PC-3 (cell line): ENCODE data around the gene BAIAP2L1.

Experiments used
- EZH2 ChIP-seq: fragments of 300-600 bp; sonication (generic); IDR thresholded peaks from one replicate; pipeline ENCODE4 v1.6.1; 2017; ENCODE audit warnings: antibody characterized with exemption, mild to moderate bottlenecking, low read length; ENCODE audit not compliant: unreplicated experiment
- TF ChIP-seq, protein P1 (sequence below): fragments of 300-600 bp; sonication (generic); conservative IDR thresholded peaks from 2 replicates; pipeline ENCODE4 v1.5.1; 2017; ENCODE audit warnings: antibody characterized with exemption, low read depth, mild to moderate bottlenecking, low read length

DNA sequence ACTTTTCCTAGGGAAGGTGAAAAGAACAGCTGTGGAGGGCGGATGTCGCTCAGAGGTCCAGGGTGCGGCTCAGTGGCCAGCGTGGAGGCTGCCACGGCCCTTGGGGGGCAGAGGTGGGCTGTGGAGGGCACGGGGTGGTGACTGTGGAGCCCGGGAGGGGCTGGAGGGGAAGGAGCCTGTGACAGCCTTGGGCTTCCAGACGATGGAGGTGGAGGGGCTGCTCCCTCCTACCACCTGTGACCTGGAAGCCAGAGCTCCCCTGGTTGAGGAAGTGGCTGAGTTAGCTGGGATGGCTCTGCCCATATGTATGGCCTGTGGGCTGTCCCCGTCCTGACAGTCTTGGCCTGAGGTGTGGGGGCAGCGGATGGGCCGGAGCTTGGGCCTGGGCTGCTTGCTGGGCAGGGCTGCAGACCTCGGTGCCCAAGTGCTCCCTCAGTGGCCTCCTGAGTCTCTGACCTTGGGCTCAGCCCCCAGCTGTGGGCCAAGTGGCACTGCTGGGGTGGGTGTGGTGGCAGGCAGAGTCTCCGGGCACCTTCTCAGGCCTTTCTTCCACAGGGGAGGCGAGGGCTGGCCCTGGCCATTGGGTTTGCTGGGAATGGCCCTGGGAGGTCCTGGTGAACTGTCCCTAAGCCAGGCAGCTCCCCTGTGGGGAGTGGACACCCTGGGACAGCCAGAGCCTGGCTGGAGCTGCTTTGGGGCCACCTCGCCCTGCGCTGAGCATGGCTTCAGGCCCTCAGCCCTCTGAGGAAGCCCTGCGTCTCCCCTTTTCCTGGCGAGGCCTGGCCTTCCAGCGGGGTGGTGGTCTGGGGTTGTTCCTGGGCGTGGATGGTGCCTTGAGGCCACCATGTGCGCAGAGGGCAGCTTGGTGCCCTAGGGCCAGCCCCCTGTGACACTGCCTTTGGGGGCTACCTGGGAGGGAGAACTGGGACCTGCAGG, 115.5 kb downstream of the BAIAP2L1 start:
- TF ChIP-seq, protein P1, sequence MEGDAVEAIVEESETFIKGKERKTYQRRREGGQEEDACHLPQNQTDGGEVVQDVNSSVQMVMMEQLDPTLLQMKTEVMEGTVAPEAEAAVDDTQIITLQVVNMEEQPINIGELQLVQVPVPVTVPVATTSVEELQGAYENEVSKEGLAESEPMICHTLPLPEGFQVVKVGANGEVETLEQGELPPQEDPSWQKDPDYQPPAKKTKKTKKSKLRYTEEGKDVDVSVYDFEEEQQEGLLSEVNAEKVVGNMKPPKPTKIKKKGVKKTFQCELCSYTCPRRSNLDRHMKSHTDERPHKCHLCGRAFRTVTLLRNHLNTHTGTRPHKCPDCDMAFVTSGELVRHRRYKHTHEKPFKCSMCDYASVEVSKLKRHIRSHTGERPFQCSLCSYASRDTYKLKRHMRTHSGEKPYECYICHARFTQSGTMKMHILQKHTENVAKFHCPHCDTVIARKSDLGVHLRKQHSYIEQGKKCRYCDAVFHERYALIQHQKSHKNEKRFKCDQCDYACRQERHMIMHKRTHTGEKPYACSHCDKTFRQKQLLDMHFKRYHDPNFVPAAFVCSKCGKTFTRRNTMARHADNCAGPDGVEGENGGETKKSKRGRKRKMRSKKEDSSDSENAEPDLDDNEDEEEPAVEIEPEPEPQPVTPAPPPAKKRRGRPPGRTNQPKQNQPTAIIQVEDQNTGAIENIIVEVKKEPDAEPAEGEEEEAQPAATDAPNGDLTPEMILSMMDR: no peak
- no peak for TF ChIP-seq EZH2
